ENCODE measurements around the gene EXTL1.

DNA sequence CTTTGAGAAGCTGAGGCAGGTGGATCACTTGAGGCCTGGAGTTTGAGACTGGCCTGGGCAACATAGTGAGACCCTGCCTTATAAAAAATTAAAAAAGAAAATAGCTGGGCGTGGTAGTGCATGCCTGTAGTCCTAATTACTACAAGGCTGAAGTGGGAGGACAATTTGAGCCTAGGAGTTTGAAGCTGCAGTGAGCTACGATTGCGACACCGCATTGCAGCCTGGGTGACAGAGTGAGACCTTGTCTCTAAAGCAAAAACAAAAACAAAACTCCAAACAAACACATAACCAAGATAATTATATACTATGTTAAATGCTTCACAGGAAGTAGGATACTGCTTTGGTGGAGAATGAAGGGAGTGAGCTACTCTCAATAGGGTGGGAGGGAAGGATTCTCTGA lies 18.3 kb upstream of the EXTL1 start:
- TF ChIP-seq NFIC (IDR thresholded peaks at IDR 0.05) (no peak), TAF1 (IDR thresholded peaks at IDR 0.05; ENCODE audit: low read depth) (no peak), RAD21 (IDR thresholded peaks at IDR 0.05; ENCODE audit: low read depth) (no peak), FOXM1 (IDR thresholded peaks at IDR 0.05; ENCODE audit: borderline replicate concordance, low read depth) (no peak)

Data from Ishikawa (cell line).